ENCODE results near the gene TOP3A.
"Not testable (repeated sequence)": the region's sequence is repeated elsewhere in the genome, so short reads cannot be mapped to it uniquely, and the experiment has no call there.

Gene TOP3A

GRCh38 chr17:18309202-18309601 is 5.6 kb downstream of the TOP3A start:
- Histone ChIP-seq H3K27ac (no peak overlapping the region), H3K4me3 (ENCODE audit: low read depth in 1 of 2, low read length in 1 of 2) (no peak overlapping the region), H3K27me3 (no peaks in the 10 kb centered on the region), H3K9me3 (no peaks in the 10 kb centered on the region), H3K4me1 (ENCODE audit: control insufficient read depth in 1 of 2, insufficient read depth in 1 of 2, low read depth in 1 of 2, low read length in 1 of 2) (peaks cover 20 to 25% of the 10 kb centered on the region in 2 experiments), H3K36me3 (peaks cover 52% of the 10 kb centered on the region)
- no peak for TF ChIP-seq CTCF (IDR thresholded peaks at IDR 0.05)

- H3K27me3 ChIP-seq; H3K9me3 ChIP-seq; H3K4me3 ChIP-seq (ENCODE audit: low read depth in 1 of 2, low read length in 1 of 2): not testable (repeated sequence)
- Histone ChIP-seq H3K27ac (peak overlapping the region; percentile 99), H3K36me3 (peaks cover 80% of the 10 kb centered on the region), H3K4me1 (ENCODE audit: control insufficient read depth in 1 of 2, insufficient read depth in 1 of 2, low read depth in 1 of 2, low read length in 1 of 2) (peaks cover 34 to 41% of the 10 kb centered on the region in 2 experiments)
Observed at GRCh38 chr17:18303206-18303605, 11.6 kb downstream of the TOP3A start.

GRCh38 chr17:18300725-18301480 is 13.9 kb downstream of the TOP3A start:
- no peaks in the 10 kb centered on the region for H3K9me3 ChIP-seq
- TF ChIP-seq CTCF (IDR thresholded peaks at IDR 0.05), result no peak
- H3K4me1 ChIP-seq (ENCODE audit: control insufficient read depth in 1 of 2, insufficient read depth in 1 of 2, low read depth in 1 of 2, low read length in 1 of 2), result peaks cover 50 to 62% of the 10 kb centered on the region in 2 experiments
- H3K36me3 ChIP-seq, result peaks cover 57% of the 10 kb centered on the region
- no peaks in the 10 kb centered on the region for H3K27me3 ChIP-seq
- H3K4me3 ChIP-seq (ENCODE audit: low read depth in 1 of 2, low read length in 1 of 2), result peak overlapping the region; percentile 37 to 38
- H3K27ac ChIP-seq, result peak overlapping the region; percentile 99

- not testable (repeated sequence) for H3K9me3 ChIP-seq, H3K27me3 ChIP-seq
- H3K36me3 ChIP-seq, result peaks cover 42% of the 10 kb centered on the region
- H3K27ac ChIP-seq, result peak overlapping the region; percentile 99
- H3K4me1 ChIP-seq (ENCODE audit: control insufficient read depth in 1 of 2, insufficient read depth in 1 of 2, low read depth in 1 of 2, low read length in 1 of 2), result peaks cover 51 to 64% of the 10 kb centered on the region in 2 experiments
- H3K4me3 ChIP-seq (ENCODE audit: low read depth in 1 of 2, low read length in 1 of 2), result peak overlapping the region in 1 of 2 experiments; percentile 54
Observed at GRCh38 chr17:18298061-18298460, 16.7 kb downstream of the TOP3A start.

GRCh38 chr17:18291718-18292540 is 22.9 kb downstream of the TOP3A start:
- Histone ChIP-seq H3K27ac (peak overlapping the region; percentile 21), H3K27me3 (no peaks in the 10 kb centered on the region), H3K9me3 (no peaks in the 10 kb centered on the region), H3K36me3 (peaks cover 72% of the 10 kb centered on the region), H3K4me3 (ENCODE audit: low read depth in 1 of 2, low read length in 1 of 2) (no peak overlapping the region), H3K4me1 (ENCODE audit: control insufficient read depth in 1 of 2, insufficient read depth in 1 of 2, low read depth in 1 of 2, low read length in 1 of 2) (peaks cover 11 to 12% of the 10 kb centered on the region in 2 experiments)
- no peak for TF ChIP-seq CTCF (IDR thresholded peaks at IDR 0.05)

- Histone ChIP-seq H3K4me1 (ENCODE audit: control insufficient read depth in 1 of 2, insufficient read depth in 1 of 2, low read depth in 1 of 2, low read length in 1 of 2) (no peaks in the 10 kb centered on the region), H3K36me3 (peaks cover 96% of the 10 kb centered on the region), H3K27me3 (no peaks in the 10 kb centered on the region), H3K4me3 (ENCODE audit: low read depth in 1 of 2, low read length in 1 of 2) (no peak overlapping the region), H3K9me3 (no peaks in the 10 kb centered on the region), H3K27ac (no peak overlapping the region)
- TF ChIP-seq CTCF (IDR thresholded peaks at IDR 0.05), result no peak
Observed at GRCh38 chr17:18285296-18285695, 29.5 kb downstream of the TOP3A start.
